Retina (tissue), 1 donor: Measurements from ENCODE around the gene ABCD3.

Source experiments
- DNase-seq: peaks from one replicate; pipeline ENCODE4 v3.0.0-alpha.2; 2016

Gene ABCD3

GRCh38 chr1:94463765-94464330 is 45.7 kb downstream of the ABCD3 start:
- no peak for DNase-seq

DNA sequence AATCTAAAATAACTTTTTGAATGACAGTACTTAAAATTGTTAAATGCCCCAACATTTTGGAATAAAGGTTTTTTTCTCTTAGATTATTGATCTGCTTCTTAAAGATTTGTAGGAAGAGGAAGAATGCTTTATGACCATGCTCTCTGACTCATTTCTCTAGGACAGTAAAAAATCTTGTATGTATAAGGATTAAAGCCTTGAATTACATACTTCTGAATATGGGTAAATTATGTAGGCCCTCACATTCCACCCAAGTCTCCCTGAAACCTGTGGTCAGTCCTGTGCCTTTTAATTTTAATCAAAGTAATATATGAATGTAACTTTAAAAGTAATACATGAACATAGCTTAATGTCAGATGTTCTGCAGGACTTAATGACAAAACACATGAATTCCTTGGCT is 50.5 kb downstream of the ABCD3 start:
- DNase-seq = no peak

- DNase-seq = no peak
Observed at GRCh38 chr1:94471271-94471670, 53.1 kb downstream of the ABCD3 start.

GRCh38 chr1:94475232-94475631 is 57.0 kb downstream of the ABCD3 start:
- DNase-seq = no peak

DNA sequence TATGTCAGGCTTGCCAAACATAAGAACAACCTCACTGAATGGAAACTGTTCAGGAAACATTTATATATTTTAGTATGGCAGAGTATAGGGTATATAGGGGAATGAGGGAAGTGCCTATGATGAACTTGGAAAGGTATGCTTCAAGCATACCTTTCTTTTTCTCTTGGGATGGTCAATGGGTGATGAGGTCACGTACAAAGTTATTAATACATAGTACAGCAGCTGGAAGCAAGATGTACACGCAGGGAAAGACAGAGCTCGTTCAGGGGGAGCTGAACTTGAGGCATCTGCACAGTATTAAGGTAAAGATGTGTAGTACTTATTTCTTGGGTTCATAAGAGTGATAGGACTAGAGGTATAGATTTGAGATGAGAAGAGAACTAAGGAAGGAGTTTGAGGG is 61.5 kb downstream of the ABCD3 start:
- no peak for DNase-seq

DNA sequence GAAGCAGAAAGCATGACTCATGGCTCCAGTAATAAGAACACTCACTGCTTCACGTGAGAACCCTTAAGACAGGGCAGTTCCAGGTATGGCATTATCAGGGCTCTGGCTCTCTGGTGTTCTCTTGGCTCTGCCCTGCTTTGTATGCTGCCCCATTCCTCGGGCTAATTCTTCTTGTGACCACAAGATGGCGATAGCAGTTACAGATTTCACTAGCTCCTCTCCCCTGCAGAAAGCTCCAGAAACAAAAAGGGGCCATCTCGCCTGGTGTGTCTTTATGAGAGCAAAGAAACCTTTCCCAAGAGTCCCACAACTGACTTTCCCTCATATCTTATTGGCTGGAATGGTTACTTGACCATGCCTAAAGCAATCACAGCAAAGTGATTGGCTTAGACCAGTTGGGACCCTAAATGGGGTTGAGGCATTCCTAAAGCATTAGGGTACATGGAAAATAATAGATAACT is 63.3 kb downstream of the ABCD3 start:
- DNase-seq = peak; percentile 71

GRCh38 chr1:94486990-94487389 is 68.8 kb downstream of the ABCD3 start:
- DNase-seq = no peak

- DNase-seq = no peak
Observed at GRCh38 chr1:94490556-94490955, 72.4 kb downstream of the ABCD3 start.

DNA sequence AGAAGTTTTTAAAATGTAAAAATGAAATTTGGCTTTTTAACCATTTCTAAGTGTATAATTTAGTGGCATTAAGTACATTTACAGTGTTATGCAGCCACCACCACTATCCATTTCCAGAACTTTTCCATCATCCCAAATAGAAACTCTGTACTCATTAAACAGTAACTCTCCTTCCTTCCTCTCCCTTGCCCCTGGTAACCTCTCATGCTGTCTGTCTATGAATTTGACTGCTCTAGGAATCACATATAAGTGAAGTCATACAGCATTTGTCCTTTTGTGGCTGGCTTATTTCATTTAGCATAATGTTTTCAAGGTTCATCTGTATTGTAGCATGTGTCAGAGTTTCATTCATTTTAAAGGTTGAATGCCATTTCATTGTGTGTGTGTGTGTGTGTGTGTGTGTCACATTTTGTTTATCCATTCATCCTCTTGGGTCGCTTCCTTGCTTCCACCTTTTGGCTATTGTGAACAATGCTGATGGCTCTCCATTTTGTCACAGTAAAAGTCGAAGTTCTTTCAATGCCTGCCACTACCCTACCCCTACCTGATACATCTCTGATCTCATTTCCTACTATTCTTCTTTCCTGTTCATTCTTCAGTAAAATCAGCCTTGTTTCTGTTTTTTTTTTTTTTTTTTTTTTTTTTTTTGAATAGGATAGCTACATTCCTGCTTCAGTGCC is 78.0 kb downstream of the ABCD3 start:
- no peak for DNase-seq

- DNase-seq = no peak
Observed at GRCh38 chr1:94501426-94501825, 83.2 kb downstream of the ABCD3 start.

DNA sequence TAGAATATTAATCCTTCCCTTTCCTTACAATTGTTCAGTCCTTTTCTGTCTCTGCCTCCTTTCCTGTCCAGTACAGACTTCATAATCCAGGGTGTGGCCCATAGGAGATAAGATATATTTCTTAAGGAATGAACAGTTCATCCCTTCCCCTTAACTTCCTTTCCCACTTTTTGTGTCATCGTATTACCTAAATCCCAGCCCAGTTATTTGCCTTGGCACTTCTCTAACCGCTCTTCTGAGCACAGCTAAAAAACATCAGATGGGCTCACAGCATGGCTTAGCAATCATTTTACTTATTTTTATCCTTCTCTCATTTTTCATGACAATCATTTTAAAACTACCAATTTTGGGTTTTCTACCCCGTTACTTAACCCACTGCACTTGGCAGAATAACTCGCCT is 83.7 kb downstream of the ABCD3 start:
- DNase-seq = no peak

- peak; percentile 17 for DNase-seq
Observed at GRCh38 chr1:94503153-94503552, 85.0 kb downstream of the ABCD3 start.

DNA sequence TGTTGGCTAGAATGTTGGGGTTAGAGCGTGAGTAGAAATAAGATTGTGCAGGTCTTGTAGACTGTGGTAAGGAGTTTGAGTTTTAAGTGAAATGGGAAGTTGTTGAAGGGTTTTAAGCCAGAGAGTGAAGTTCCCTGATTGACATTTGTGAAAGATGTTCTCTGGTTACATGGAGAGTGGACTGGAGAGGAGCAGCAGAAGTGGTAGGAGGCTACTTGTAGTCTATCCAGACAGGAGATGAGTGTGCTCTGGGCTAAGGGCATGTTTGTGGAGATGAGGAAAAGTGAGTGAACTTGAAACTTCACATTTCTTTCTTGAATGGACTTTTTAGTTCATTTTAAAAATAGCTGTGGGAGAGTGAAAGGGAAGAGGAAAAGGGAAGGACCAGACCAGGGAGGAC is 86.4 kb downstream of the ABCD3 start:
- no peak for DNase-seq

DNA sequence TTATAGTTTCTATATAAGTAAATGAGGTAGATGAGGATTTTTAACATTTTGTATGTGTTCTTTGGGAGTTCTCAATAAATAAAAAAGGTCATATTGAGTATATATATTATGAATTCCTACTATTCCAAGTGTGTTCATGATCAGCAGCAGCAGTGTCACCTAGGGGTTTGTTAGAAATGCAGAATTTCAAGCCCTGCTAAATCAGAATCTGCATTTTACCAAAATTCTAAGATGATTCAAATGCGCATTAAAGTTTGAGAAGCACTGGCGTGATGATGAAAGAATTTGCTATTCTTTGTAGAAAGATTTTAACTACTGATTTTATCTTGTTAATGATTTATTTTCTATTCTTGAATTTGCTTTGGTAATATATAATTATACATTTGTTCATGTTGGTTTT is 94.6 kb downstream of the ABCD3 start:
- no peak for DNase-seq

GRCh38 chr1:94514095-94514727 is 96.0 kb downstream of the ABCD3 start:
- peak; percentile 44 for DNase-seq

GRCh38 chr1:94515296-94515947 is 97.2 kb downstream of the ABCD3 start:
- DNase-seq = no peak

GRCh38 chr1:94519351-94519750 is 101.2 kb downstream of the ABCD3 start:
- no peak for DNase-seq

DNA sequence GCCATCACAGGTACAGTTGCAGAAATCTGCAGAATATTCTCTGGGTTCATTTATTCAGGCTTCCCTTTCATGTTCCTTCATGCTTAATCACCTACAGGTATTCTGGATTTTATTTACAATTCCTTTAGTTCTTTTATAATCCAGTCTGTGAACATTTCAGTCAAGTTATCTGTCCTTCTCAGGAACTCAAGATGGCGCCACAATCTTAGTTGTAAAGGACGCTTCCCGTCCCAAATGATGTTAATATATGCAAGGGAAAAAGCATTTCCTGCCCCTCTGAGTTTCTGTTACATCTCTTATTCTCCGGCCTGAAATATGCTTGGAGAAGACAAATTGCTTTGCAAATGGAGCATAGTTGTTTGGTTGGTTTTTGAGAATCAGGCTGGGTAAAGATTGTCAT is 104.1 kb downstream of the ABCD3 start:
- no peak for DNase-seq

DNA sequence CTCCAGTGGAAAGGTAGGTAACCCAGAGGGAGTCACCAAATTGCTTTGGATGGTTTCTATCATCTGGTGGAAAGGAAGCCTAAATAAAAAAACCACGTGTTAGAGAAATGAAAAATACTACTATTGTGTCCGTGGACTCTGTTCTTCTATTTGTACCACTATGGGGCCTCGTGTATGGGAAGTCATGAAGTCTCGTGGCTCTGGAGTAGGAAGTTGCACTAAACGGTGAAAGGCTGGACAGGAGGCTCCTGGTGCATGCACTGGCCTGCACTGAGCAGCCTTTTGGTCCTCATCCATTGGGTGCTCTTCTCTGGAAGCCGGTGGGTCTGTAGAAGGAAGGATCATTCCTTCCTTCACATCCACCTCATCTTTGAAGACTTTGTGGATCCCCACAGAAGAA is 106.3 kb downstream of the ABCD3 start:
- DNase-seq = no peak

DNA sequence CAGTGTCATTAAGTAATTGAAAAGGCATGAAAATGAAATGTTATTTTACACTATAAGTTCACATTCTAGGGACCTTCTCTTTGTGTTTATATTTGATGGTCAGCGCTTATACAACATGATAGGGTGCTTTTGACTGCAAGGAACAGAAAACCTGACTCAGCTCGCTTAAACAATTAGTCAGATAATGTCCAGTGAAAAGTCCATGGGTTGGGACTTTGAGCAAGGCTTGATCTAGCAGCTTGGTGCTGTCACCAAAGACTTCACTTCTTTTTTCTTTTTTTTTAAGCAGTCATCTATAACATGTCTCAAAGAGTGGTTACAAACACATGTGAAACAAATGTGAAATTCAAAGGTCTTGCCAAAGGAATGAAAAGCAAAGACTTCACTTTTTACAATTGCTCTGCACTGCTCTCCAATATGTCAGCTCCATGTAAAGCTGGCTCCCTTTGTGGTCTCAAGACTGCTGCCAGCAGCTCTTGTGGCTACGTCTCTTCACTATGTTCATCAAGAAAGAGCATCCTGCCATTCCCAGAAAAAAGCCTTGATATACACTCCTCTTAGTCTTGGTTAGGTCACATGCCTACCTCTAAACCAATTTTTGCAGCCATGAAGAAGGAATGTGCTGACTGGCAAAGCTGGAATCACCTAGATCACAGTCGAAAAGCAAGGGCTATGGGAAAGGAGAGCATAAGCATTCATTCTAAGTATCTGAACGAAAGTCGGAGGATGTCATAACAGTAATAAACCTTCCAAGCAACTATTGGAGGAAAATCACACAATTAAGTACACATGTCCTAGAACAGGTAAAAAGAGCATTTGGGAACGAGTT is 108.2 kb downstream of the ABCD3 start:
- no peak for DNase-seq

DNA sequence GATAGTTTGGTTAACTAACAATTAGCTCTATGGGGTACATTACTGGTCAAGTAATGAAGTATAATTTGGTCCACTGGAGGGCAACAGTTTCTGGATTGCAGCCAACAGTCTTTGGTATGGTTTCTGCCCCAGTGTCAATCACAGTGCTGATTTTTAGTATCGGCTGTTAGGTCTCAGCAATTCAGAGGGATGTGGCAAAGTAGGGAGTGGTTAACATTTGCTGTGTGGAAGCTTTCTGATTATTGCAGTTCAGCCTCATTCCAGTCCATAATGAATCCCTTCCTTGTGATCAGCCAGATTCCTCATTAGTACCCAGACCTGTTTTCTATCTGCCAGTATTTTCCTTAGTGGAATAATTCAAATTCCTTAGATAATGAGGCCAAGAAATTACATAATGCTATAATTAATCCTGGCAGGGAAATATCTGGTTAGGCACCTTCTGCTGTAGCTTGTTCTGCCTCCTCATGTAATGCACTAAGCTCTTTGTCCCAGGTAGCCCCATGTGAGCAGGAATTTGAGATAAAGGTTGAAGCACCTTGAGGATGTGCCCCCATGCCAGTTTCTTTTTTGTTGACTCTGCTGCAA is 109.3 kb downstream of the ABCD3 start:
- DNase-seq = peak; percentile 54

GRCh38 chr1:94528299-94528698 is 110.1 kb downstream of the ABCD3 start:
- DNase-seq = no peak

DNA sequence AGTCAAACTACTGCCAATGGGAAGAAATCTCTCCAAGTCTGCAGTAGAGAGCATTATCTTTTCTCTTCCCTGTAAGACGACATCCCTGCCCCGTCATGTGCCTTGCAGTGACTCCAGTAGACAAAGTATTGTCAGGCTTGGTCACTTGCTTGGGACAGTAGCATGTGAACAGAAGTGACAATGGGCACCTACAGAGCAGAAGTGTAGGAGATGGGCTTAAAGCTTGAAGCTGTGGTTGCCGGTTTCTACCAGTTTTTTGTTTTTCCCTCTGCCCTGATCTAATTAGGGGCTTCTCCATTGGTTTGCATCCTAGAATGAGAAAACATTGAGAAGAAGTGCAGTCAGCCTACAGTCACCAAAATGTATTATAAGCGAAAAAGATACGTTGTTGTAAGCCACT is 110.6 kb downstream of the ABCD3 start:
- no peak for DNase-seq
